ENCODE data around the gene FAM83B.

Gene FAM83B

DNA sequence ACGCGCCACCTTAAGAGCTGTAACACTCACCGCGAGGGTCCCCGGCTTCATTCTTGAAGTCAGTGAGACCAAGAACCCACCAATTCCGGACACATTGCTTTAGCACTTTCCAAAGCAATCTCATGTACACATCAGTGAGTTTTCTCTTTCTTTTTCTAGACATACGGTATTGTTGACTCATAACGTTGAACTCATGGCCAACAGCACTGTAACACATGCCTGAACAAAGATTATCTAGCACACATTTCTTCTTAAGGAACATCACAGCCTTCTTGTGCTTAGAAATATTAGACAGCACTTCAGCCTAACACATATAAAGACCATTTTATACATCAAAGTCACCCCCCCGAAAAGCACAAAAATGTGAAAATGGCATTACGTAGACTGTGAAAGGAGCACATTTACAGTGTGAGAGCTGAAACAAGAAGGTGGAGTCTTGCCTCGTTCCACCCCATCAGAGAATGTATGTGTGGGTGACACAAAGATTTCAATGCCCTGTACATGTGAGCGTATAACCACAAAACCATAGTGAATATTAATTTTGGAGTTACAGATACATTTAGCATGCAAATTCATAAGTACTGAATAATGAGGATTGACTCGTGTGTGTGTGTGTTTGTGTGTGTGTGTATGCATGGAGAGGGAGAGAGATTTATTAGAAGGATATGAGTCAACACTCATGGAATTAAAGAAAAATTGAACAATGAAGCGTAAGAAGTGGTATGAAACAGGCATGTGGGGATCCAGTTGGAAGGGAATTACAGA is 134.1 kb downstream of the FAM83B start:
- no peak for DNase-seq

DNA sequence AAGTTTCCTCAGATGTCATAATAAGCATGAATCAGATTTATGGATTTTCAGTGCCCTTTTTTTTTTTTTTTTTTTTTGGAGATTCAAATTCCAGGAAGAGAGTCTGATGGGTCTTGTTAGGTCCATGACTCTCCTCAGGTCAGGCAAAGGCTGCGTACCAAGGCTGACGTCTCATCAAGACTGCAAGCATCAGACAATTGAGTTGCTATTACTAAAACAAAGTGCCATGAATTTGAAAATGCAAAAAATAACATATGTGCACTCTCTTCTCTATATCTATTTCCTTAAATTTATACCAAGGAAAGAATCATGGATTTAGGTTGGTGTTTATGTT is 134.7 kb downstream of the FAM83B start:
- DNase-seq, result no peak

DNA sequence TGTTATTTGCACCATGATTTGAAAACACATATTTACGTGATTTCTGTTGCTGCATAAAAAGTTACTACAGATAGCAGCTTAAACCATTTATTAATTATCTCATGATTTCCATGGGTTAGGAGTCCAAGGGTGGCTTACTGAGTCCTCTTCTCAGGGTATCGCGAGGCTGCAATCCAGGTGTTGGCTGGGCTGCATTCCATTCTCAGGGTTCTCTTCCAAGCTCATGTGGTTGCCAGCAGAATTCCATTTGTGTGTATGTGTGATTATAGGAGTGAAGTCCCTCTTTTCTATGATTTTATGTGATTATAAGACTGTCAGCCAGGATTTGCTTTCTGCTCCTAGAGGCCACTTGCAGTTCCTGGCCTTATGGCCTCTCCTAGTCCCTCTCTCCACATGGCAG is 135.1 kb downstream of the FAM83B start:
- DNase-seq, result no peak

DNA sequence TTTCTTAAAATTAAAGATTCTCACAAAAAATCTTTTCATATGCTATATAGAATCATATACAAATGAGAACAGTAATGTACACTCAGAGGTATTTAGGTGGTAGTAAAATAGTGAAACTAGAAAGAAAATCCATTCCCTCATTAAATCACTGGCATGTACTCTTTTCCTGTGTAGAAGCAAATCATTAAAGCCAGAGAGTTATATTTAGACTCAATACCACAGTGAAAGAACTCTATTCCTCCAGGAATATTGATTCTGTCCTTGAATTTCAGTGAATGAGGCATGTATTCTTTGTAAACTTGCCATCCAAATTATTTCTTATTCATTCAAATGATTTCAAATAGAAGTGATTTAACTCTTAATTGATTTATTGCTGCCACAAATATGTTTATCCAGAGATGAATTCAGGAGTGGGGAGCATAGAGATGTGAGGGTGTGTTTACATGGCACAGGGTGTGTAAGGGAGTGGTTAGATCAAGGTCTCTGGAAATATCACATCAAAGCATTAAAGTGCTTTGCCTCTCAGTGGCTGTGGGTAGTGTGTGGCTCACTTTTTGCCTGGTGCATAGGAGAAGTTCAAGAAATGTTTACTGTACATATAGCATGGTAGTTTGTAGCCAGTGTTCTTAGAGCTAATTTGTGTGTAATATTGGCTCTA is 141.2 kb downstream of the FAM83B start:
- DNase-seq, result no peak

DNA sequence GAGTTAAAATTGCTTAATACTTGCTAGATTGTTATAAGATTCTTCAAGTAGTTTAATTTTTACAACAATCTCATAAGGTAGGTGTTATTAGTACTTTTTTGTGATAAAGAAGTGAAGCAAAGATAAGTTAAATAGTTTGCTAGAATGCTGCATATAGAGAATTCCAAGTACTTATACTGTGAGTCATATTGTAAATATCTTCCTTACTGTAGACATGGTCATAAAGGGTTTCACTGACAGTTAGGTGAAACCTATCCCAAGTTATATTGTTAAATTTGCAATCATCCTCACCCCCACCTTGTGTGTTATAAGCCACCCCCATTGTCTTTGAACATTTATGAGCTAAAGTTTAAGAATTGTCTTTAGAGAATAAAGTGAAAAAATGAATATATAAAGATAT is 142.0 kb downstream of the FAM83B start:
- DNase-seq, result no peak

DNA sequence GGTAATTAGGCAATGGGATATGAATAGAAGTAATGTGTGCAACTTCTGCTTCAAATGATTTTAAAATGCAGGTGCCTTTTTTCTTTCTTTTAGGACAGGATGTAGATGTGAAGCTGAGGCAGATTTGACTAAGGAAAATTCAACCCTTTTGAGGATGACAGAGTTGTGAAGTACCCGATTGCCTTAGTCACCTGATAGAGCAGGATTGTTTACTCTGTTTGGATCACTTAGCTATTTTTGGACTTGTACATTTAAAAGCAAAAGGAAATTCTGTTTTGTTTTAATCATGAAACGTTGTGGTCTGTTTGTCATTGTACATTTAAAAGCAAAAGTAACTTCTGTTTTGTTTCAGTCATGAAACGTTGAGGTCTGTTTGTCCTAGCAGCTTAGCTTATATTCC is 143.4 kb downstream of the FAM83B start:
- no peak for DNase-seq

Data from RPMI8226 (cell line).